ENCODE data around the gene VSTM2B. TPM values are rescaled to one million over a fixed set of nuclear protein-coding genes. Genes with fewer than 3 reads are reported as not detected.

VSTM2B gene
- total RNA-seq, 1 donor from 2014 or later = not detected

- no peak overlapping the region for H3K27ac Mint-ChIP-seq (ENCODE audit: unreplicated experiment)
- TF ChIP-seq CTCF (IDR thresholded peaks at IDR 0.05) = no peak
- DNase-seq (ENCODE audit: extremely low spot score, unreplicated experiment) = no peak
- H3K27me3 Mint-ChIP-seq (ENCODE audit: unreplicated experiment) = peaks cover 26% of the 10 kb centered on the region
- no peak overlapping the region for H3K4me3 Mint-ChIP-seq (ENCODE audit: unreplicated experiment)
- no peaks in the 10 kb centered on the region for H3K9me3 Mint-ChIP-seq (ENCODE audit: unreplicated experiment)
- H3K4me1 Mint-ChIP-seq (ENCODE audit: unreplicated experiment) = no peaks in the 10 kb centered on the region
- H3K36me3 Mint-ChIP-seq (ENCODE audit: unreplicated experiment) = no peaks in the 10 kb centered on the region
These were observed 70.4 kb downstream of the VSTM2B start for GRCh38 chr19:29596080-29596727.

- Mint-ChIP-seq H3K36me3 (ENCODE audit: unreplicated experiment) (no peaks in the 10 kb centered on the region), H3K4me1 (ENCODE audit: unreplicated experiment) (no peaks in the 10 kb centered on the region), H3K9me3 (ENCODE audit: unreplicated experiment) (no peaks in the 10 kb centered on the region), H3K4me3 (ENCODE audit: unreplicated experiment) (no peak overlapping the region), H3K27ac (ENCODE audit: unreplicated experiment) (no peak overlapping the region), H3K27me3 (ENCODE audit: unreplicated experiment) (peaks cover 20% of the 10 kb centered on the region)
- TF ChIP-seq CTCF (IDR thresholded peaks at IDR 0.05) = peak; percentile 38
- DNase-seq (ENCODE audit: extremely low spot score, unreplicated experiment) = no peak
These were observed 71.2 kb downstream of the VSTM2B start for GRCh38 chr19:29596885-29597525.

GRCh38 chr19:29598036-29598435, 72.2 kb downstream of the VSTM2B start:
- peaks cover 20% of the 10 kb centered on the region for H3K27me3 Mint-ChIP-seq (ENCODE audit: unreplicated experiment)
- no peaks in the 10 kb centered on the region for H3K4me1 Mint-ChIP-seq (ENCODE audit: unreplicated experiment)
- H3K27ac Mint-ChIP-seq (ENCODE audit: unreplicated experiment) = no peak overlapping the region
- no peak overlapping the region for H3K4me3 Mint-ChIP-seq (ENCODE audit: unreplicated experiment)
- H3K9me3 Mint-ChIP-seq (ENCODE audit: unreplicated experiment) = no peaks in the 10 kb centered on the region
- H3K36me3 Mint-ChIP-seq (ENCODE audit: unreplicated experiment) = no peaks in the 10 kb centered on the region
- DNase-seq (ENCODE audit: extremely low spot score, unreplicated experiment) = no peak
- TF ChIP-seq CTCF (IDR thresholded peaks at IDR 0.05) = no peak

GRCh38 chr19:29598496-29598895, 72.7 kb downstream of the VSTM2B start:
- TF ChIP-seq CTCF (IDR thresholded peaks at IDR 0.05) = no peak
- Mint-ChIP-seq H3K27me3 (ENCODE audit: unreplicated experiment) (peaks cover 19% of the 10 kb centered on the region), H3K4me1 (ENCODE audit: unreplicated experiment) (no peaks in the 10 kb centered on the region), H3K36me3 (ENCODE audit: unreplicated experiment) (no peaks in the 10 kb centered on the region), H3K27ac (ENCODE audit: unreplicated experiment) (no peak overlapping the region), H3K4me3 (ENCODE audit: unreplicated experiment) (no peak overlapping the region), H3K9me3 (ENCODE audit: unreplicated experiment) (no peaks in the 10 kb centered on the region)
- no peak for DNase-seq (ENCODE audit: extremely low spot score, unreplicated experiment)

- Mint-ChIP-seq H3K27me3 (ENCODE audit: unreplicated experiment) (no peaks in the 10 kb centered on the region), H3K36me3 (ENCODE audit: unreplicated experiment) (no peaks in the 10 kb centered on the region), H3K4me3 (ENCODE audit: unreplicated experiment) (no peak overlapping the region), H3K27ac (ENCODE audit: unreplicated experiment) (no peak overlapping the region), H3K9me3 (ENCODE audit: unreplicated experiment) (no peaks in the 10 kb centered on the region), H3K4me1 (ENCODE audit: unreplicated experiment) (peaks cover 20% of the 10 kb centered on the region)
- TF ChIP-seq CTCF (IDR thresholded peaks at IDR 0.05) = no peak
- DNase-seq (ENCODE audit: extremely low spot score, unreplicated experiment) = no peak
These were observed 77.5 kb downstream of the VSTM2B start for GRCh38 chr19:29603308-29603707.

Data from osteocyte (in vitro differentiated cells).